ENCODE results near the gene SPRN. TPM values are rescaled to one million over a fixed set of nuclear protein-coding genes. Genes with fewer than 3 reads are reported as not detected.
"Not testable (repeated sequence)": the region's sequence is repeated elsewhere in the genome, so short reads cannot be mapped to it uniquely, and the experiment has no call there.

Gene SPRN, protein sequence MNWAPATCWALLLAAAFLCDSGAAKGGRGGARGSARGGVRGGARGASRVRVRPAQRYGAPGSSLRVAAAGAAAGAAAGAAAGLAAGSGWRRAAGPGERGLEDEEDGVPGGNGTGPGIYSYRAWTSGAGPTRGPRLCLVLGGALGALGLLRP
- total RNA-seq = not detected in 2 replicates

DNA sequence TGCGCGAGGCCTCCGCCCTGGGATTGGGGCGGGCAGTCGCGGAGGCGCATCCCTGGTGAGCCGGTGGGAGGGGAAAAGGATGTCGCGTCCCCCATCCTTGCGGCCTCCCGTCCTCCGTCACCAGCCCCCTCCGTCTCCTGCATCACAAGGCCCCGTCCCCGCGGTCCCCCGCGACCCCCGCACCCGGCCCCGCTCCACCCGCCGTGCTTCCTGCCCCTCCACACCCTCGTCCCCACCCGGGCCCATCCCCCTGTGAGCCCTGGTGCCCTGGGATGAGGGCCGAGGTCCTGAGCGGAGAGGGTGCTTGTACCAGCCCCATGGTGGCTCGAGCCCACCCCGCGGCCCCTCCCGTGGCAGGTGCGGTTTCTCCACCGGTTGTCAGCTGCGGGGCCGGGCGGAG is at the start of gene SPRN:
Gene SPRN, minus strand, starts transcription at position 25 of the 400 bp plus-strand sequence. CDS start 944 bp downstream, outside the sequence.
- DNase-seq (ENCODE audit: low spot score); H3K36me3 Mint-ChIP-seq (ENCODE audit: low read depth); H3K27ac Mint-ChIP-seq; H3K4me1 Mint-ChIP-seq (ENCODE audit: low read depth); H3K4me3 Mint-ChIP-seq (ENCODE audit: low read depth); intact Hi-C loops (cut with micrococcal nuclease); H3K9me3 Mint-ChIP-seq: not testable (repeated sequence)
- H3K27me3 Mint-ChIP-seq (ENCODE audit: low read depth) = peaks cover 13% of the 10 kb centered on the region

DNA sequence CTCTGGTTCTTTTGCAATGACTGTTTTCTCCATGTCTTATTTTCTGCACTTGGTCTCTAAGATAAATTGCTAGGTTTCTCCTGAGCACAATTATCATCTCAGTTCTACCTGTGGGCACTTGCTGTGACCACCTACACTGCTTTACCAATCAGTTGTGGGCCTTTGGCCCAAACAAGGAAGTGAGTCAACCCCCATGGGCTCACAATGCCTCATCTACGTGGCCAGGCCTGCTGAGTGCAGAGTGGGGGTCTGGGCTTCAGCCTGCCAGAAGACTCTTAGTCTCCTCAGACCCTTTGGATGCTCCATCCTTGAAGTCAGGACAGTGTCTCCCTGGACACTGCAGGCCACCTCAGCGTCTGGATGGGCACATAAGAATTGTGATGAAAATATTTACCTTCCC is 49.6 kb upstream of the SPRN start:
- intact Hi-C loops (cut with micrococcal nuclease) = no loop called here
- peaks cover 24% of the 10 kb centered on the region for H3K4me1 Mint-ChIP-seq (ENCODE audit: low read depth)
- H3K4me3 Mint-ChIP-seq (ENCODE audit: low read depth) = no peak overlapping the region
- DNase-seq (ENCODE audit: low spot score) = no peak
- no peaks in the 10 kb centered on the region for H3K36me3 Mint-ChIP-seq (ENCODE audit: low read depth)
- peaks cover 3% of the 10 kb centered on the region for H3K9me3 Mint-ChIP-seq
- no peak overlapping the region for H3K27ac Mint-ChIP-seq
- peaks cover 8% of the 10 kb centered on the region for H3K27me3 Mint-ChIP-seq (ENCODE audit: low read depth)

DNA sequence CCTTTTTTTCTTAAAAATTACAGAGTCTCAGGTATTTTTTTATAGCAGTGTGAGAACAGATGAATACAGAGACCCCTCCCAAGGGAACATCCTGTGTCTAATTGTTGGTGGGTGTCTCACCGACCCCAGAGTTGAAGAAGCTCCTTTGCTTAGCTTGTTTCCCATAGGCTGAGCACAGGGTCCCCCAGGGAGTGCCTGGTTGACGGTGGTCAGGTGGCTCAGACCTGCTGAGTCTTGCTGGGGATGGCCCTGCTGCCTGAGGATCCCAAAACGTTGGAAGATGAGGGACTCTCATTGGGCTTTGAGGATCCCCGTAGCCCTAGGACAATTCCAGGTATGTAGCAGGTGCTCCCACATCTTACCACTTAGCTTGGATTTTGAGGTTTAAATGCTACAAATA is 48.8 kb upstream of the SPRN start:
- peaks cover 11% of the 10 kb centered on the region for H3K27me3 Mint-ChIP-seq (ENCODE audit: low read depth)
- no peaks in the 10 kb centered on the region for H3K36me3 Mint-ChIP-seq (ENCODE audit: low read depth)
- H3K27ac Mint-ChIP-seq = no peak overlapping the region
- no peak for DNase-seq (ENCODE audit: low spot score)
- peaks cover 24% of the 10 kb centered on the region for H3K4me1 Mint-ChIP-seq (ENCODE audit: low read depth)
- peaks cover 5% of the 10 kb centered on the region for H3K9me3 Mint-ChIP-seq
- intact Hi-C loops (cut with micrococcal nuclease) = no loop called here
- H3K4me3 Mint-ChIP-seq (ENCODE audit: low read depth) = no peak overlapping the region

DNA sequence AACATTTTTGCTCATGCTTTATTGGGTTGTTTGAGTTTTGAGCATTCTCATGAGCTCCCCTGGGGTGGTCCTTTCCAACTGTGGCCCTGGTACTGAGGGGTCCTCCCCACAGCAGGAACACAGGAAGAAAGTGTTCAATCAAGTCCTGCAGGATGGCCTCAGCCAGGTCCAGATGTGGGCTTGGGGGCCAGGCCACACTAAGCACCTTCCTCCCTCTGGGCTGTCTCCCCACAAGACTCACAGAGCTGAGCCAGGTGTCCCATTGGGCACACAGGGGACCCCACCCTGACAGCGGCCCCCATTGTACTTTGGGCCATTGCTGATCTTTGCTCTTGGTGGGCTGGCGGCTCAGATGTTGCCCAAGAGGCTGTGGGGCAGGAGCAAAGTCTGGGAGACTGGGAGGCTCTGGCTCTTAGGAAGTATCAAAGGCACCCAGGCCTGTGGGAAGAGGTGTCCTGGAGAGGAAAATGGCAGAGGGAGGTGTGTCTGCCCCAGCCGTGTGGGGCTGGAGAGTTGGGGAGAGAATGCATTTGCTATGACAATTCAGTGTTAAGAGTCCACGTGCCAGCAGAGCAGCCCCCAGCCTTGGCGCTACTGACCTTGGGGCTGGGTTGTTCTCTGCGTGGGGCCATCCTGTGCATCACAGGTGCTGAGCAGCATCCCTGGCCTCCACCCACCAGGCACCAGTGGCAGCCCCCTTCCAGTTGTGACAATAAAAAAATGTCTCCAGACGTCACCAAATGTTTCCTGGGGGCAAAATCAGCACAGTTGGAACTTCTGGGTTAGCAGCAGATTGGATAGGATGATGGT is 47.1 kb upstream of the SPRN start:
- intact Hi-C loops (cut with micrococcal nuclease) = no loop called here
- Mint-ChIP-seq H3K4me1 (ENCODE audit: low read depth) (peaks cover 24% of the 10 kb centered on the region), H3K27ac (no peak overlapping the region), H3K36me3 (ENCODE audit: low read depth) (no peaks in the 10 kb centered on the region), H3K9me3 (peaks cover 5% of the 10 kb centered on the region), H3K27me3 (ENCODE audit: low read depth) (peaks cover 9% of the 10 kb centered on the region), H3K4me3 (ENCODE audit: low read depth) (no peak overlapping the region)
- DNase-seq (ENCODE audit: low spot score) = no peak

DNA sequence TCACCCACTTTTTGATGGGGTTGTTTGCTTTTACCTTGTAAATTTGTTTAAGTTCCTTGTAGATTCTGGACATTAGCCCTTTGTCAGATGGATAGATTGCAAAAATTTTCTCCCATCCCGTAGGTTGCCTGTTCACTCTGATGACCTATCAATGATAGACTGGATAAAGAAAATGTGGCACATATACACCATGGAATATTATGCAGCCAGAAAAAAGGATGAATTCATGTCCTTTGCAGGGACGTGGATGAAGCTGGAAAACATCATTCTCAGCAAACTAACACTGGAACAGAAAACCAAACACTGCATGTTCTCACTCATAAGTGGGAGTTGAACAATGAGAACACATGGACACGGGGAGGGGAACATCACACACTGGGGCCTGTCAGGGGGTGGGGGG is 44.8 kb upstream of the SPRN start:
- H3K36me3 Mint-ChIP-seq (ENCODE audit: low read depth); DNase-seq (ENCODE audit: low spot score); H3K27ac Mint-ChIP-seq; H3K4me3 Mint-ChIP-seq (ENCODE audit: low read depth); H3K4me1 Mint-ChIP-seq (ENCODE audit: low read depth); H3K9me3 Mint-ChIP-seq; intact Hi-C loops (cut with micrococcal nuclease): not testable (repeated sequence)
- peaks cover 11% of the 10 kb centered on the region for H3K27me3 Mint-ChIP-seq (ENCODE audit: low read depth)

DNA sequence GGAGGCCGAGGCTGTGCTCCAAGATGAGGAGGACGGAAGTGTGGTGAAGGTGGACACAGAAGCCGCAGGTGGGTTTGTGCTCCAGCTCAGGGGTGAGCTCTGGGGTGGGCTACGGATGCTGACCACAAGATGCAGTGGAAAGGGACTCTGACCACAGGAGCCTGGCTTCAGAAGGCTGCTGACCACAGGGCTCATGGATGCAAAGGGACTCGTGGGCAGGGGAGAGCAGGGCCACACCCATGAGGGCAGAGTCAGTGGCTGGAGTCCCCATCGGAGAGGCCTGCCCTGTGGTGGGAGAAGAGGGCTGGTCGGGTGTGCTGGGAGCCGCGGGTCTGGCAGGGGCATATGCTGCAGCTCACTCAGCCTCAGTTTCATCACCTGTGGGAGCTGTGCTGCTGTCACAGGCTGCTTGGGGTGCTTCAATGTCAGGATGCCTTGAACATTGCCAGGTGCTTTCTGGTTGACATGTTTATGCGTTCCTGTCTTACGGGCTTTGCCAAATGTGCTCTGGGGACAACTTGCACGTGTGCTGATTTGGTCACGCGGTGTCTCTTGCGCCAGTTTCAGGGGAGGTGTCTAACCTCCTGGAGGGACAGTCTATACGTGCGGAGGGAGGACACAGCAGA is 43.0 kb upstream of the SPRN start:
- Mint-ChIP-seq H3K9me3 (peaks cover 5% of the 10 kb centered on the region), H3K4me3 (ENCODE audit: low read depth) (no peak overlapping the region), H3K27ac (no peak overlapping the region), H3K36me3 (ENCODE audit: low read depth) (no peaks in the 10 kb centered on the region), H3K27me3 (ENCODE audit: low read depth) (peaks cover 15% of the 10 kb centered on the region), H3K4me1 (ENCODE audit: low read depth) (no peaks in the 10 kb centered on the region)
- intact Hi-C loops (cut with micrococcal nuclease) = no loop called here
- DNase-seq (ENCODE audit: low spot score) = no peak

DNA sequence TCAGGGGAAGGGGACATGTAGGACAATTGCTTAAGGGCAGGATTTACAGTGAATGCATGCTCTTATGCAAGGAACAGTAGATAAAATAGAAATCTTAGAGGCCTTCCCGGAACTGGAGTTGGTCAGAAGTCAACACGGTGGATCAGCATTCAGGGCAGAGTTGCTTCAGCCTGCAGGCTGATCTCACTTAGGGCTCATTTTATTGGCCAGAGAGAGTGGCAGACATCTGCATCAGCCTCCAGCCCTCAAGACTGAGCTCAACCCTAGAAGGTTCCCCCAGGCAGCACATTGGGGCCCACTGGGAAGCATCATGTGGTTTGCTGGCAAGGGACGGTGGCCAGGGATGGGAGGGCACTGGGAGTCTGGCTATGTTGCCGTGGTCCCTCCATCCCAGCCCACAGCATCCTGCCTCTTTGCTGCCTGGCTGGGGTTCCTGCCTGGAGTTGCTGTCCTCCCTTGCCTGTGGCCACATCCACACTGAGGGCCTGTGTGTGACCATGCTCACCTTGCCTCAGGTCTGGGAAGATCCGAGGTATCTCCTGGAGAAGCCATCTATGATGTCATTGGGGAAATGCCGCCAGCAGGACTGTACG is 42.4 kb upstream of the SPRN start:
- Mint-ChIP-seq H3K27ac (no peak overlapping the region), H3K4me1 (ENCODE audit: low read depth) (no peaks in the 10 kb centered on the region), H3K4me3 (ENCODE audit: low read depth) (no peak overlapping the region), H3K9me3 (peaks cover 5% of the 10 kb centered on the region), H3K27me3 (ENCODE audit: low read depth) (peaks cover 13% of the 10 kb centered on the region), H3K36me3 (ENCODE audit: low read depth) (no peaks in the 10 kb centered on the region)
- DNase-seq (ENCODE audit: low spot score) = no peak
- intact Hi-C loops (cut with micrococcal nuclease) = no loop called here

DNA sequence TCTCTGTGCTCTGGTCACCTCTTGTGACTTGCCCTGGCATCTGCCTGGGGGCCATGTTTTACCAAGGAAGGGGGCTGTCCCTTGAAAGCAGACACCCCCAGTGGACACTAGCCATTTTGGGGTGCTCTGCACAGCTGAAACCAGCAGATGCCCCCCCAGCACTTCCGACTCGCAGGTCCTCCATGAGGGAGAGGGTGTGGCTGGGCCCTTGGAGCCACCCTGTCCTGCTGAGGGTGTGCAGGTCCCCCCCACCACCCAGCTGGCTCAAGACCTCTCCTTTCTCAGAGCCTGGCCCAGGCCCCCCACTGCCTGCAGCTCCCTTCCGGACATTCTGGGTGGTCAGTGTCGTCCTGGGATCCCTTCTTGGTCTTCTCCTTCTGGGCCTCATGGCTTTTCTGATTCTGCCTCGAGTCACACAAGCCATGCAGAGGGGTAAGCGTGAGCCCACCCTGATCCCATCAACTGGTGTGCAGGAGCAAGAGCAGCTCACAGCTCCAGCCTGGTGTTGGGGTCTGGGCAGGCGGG is 41.6 kb upstream of the SPRN start:
- Mint-ChIP-seq H3K27me3 (ENCODE audit: low read depth) (peaks cover 13% of the 10 kb centered on the region), H3K36me3 (ENCODE audit: low read depth) (no peaks in the 10 kb centered on the region)
- DNase-seq (ENCODE audit: low spot score) = no peak

DNA sequence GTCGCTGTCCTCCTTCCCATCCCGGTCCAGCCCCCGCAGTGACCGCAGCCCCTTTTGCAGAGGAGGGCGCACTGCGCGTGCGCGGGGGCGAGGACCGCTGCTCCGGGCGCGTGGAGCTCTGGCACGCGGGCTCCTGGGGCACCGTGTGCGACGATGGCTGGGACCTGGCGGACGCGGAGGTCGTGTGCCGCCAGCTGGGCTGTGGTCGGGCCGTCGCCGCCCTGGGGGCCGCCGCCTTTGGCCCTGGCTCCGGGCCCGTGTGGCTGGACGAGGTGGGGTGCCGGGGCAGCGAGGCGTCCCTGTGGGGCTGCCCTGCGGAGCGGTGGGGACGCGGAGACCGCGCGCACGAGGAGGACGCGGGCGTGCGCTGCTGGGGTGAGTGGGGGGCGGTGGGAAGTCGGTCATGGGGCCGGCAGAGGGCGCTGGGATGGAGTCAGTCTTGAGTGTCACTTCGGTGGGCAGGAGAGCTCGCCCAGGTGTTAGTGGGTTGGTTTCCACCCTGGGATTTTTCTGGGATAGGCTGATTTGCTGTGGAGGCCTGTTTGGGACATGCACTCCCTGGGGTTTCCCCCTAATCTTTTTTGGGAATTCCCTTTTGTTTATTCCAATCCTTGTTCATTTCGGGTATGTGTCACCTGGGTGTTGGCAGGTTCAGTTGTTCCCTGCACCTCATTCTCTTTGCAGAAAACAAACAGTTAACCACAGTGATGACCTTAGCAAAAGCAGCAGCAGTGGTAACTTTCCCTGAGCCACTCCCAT is 40.9 kb upstream of the SPRN start:
- no peak overlapping the region for H3K27ac Mint-ChIP-seq
- peaks cover 5% of the 10 kb centered on the region for H3K9me3 Mint-ChIP-seq
- H3K27me3 Mint-ChIP-seq (ENCODE audit: low read depth) = peaks cover 13% of the 10 kb centered on the region
- intact Hi-C loops (cut with micrococcal nuclease) = no loop called here
- no peaks in the 10 kb centered on the region for H3K36me3 Mint-ChIP-seq (ENCODE audit: low read depth)
- no peak for DNase-seq (ENCODE audit: low spot score)
- H3K4me3 Mint-ChIP-seq (ENCODE audit: low read depth) = no peak overlapping the region
- no peaks in the 10 kb centered on the region for H3K4me1 Mint-ChIP-seq (ENCODE audit: low read depth)

More for the DNA sequence above, 41.6 kb upstream of the SPRN start:
- intact Hi-C loops (cut with micrococcal nuclease) = no loop called here
- peaks cover 5% of the 10 kb centered on the region for H3K9me3 Mint-ChIP-seq
- H3K27ac Mint-ChIP-seq = no peak overlapping the region
- no peaks in the 10 kb centered on the region for H3K4me1 Mint-ChIP-seq (ENCODE audit: low read depth)
- no peak overlapping the region for H3K4me3 Mint-ChIP-seq (ENCODE audit: low read depth)

DNA sequence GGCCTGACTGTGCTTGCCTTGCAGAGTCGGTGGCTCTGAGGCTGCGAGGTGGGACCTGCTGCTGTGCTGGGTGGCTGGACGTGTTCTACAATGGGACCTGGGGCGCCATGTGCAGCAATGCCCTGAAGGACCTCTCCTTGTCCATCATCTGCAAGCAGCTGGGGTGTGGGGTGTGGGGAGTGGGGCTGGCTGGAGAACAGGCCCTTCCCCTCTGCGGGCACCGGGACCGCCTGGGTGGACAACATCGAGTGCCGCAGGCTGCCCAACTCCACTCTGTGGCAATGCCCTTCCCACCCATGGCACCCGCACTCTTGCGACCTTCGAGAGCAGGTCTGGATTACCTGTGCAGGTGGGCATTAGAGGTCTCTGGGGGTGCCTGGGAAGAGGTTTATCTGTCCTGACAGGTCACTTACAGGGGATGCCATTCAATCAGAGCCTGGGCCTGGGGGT is 40.2 kb upstream of the SPRN start:
- no peaks in the 10 kb centered on the region for H3K36me3 Mint-ChIP-seq (ENCODE audit: low read depth)

DNA sequence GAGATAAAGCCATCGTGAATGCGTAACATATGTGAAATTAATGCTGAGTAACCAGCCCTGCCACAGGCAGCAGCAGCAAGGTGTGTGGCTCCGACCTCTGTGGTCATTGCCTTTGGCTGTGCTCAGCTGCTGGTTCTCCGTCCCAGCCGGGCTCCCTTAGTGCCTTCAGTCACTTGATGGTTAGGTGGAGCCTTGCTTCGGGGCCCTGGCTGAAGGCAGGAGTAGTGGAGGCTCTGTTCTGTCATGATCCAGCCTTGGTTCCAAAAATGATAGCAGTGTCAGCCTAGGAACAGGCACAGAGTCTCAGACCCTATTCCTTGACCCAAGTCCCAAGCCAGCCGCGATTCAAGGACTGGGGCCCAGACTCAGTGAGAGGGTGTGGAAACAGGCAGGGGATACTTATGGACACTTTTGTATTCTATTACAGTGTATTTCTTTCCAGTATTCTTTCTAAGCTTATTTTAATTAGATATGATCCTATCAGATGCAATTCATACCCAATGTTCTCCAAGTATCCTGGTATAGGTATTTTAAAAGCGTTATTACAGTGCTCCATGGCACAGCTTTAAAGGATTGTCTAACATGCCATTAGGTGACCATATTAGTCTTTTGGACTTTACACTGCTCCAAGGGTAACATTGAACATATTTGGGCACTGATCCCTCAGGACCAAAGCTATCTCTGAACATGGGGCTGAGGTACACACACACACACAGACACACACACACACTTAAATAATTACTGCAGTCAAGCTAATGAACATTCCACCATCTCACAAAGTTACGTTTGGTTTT is 38.3 kb upstream of the SPRN start:
- no peaks in the 10 kb centered on the region for H3K4me1 Mint-ChIP-seq (ENCODE audit: low read depth)
- H3K4me3 Mint-ChIP-seq (ENCODE audit: low read depth) = no peak overlapping the region
- DNase-seq (ENCODE audit: low spot score) = no peak
- no peaks in the 10 kb centered on the region for H3K9me3 Mint-ChIP-seq
- H3K27ac Mint-ChIP-seq = no peak overlapping the region
- intact Hi-C loops (cut with micrococcal nuclease) = no loop called here
- H3K36me3 Mint-ChIP-seq (ENCODE audit: low read depth) = no peaks in the 10 kb centered on the region
- peaks cover 7% of the 10 kb centered on the region for H3K27me3 Mint-ChIP-seq (ENCODE audit: low read depth)

More for the DNA sequence above, 40.2 kb upstream of the SPRN start:
- DNase-seq (ENCODE audit: low spot score) = no peak
- no peak overlapping the region for H3K27ac Mint-ChIP-seq
- H3K9me3 Mint-ChIP-seq = peaks cover 5% of the 10 kb centered on the region
- intact Hi-C loops (cut with micrococcal nuclease) = no loop called here
- no peaks in the 10 kb centered on the region for H3K4me1 Mint-ChIP-seq (ENCODE audit: low read depth)
- no peak overlapping the region for H3K4me3 Mint-ChIP-seq (ENCODE audit: low read depth)
- peaks cover 13% of the 10 kb centered on the region for H3K27me3 Mint-ChIP-seq (ENCODE audit: low read depth)

DNA sequence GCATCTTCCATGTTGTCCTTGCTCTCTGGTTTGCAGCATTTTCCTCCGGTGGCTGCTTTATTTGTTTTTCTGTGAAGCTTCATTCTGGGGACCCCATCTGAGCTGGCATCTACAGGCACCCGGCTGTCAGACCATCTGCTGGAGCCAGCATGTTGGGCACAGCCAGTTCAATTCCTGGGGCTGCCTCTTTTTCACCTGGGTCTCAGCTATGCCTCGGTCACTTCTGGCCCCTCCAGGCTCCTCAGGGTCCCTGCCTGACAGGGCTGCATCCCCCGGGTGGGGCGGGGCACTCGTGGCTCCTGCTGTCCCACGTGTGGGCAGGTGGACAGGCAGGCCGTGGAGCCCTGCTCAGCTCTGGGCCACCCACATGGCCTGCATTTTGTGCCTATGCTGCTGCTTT is 37.4 kb upstream of the SPRN start:
- no peaks in the 10 kb centered on the region for H3K9me3 Mint-ChIP-seq
- DNase-seq (ENCODE audit: low spot score) = no peak
- H3K27me3 Mint-ChIP-seq (ENCODE audit: low read depth) = peaks cover 7% of the 10 kb centered on the region
- H3K27ac Mint-ChIP-seq = no peak overlapping the region
- H3K4me1 Mint-ChIP-seq (ENCODE audit: low read depth) = no peaks in the 10 kb centered on the region
- no peak overlapping the region for H3K4me3 Mint-ChIP-seq (ENCODE audit: low read depth)
- H3K36me3 Mint-ChIP-seq (ENCODE audit: low read depth) = no peaks in the 10 kb centered on the region
- intact Hi-C loops (cut with micrococcal nuclease) = no loop called here
